BJ (cell line): ENCODE results near the gene HOXB4. TPM values are rescaled to one million over a fixed set of nuclear protein-coding genes. Genes with fewer than 3 reads are reported as not detected.

Experiments used
- CTCF ChIA-PET: fragments of 350-600 bp; formaldehyde crosslinking; extraction: SDS; loops from one replicate; lab custom pipeline; 2021; ENCODE audit warnings: antibody characterized with exemption, inconsistent platforms; lab: Yijun Ruan, JAX
- POLR2A ChIA-PET: fragments of 300-600 bp; sonication (Branson Sonifier 250); formaldehyde crosslinking; extraction: SDS; loops from one replicate; lab custom pipeline; 2021; ENCODE audit warnings: antibody characterized with exemption; lab: Charles Lee
- DNase-seq: peaks from one replicate; pipeline ENCODE4 v3.0.0-alpha.2; 2011; ENCODE audit warnings: low read depth
- H3K27me3 ChIP-seq: 2 replicates; pipeline ENCODE4 v1.6.0; 2011; ENCODE audit warnings: low read length; ENCODE audit not compliant: control insufficient read depth, insufficient read depth
- H3K36me3 ChIP-seq: 2 replicates; pipeline ENCODE4 v1.5.1; 2011; ENCODE audit warnings: low read length; ENCODE audit not compliant: control insufficient read depth, insufficient read depth
- H3K4me3 ChIP-seq: 2 replicates; pipeline ENCODE4 v1.5.1; 2011; ENCODE audit warnings: low read depth, mild to moderate bottlenecking, control low read depth, low read length
- CTCF ChIP-seq: IDR thresholded peaks from 2 replicates; pipeline ENCODE4 v1.5.1; 2011; ENCODE audit warnings: low read depth, mild to moderate bottlenecking, control low read depth, inconsistent platforms, low read length, moderate library complexity; ENCODE audit not compliant: insufficient read depth
- polyA plus RNA-seq: library from polyadenylated mRNA; depleted of rRNA; stranded (reverse); fragments of >200 nt; gene quantifications from 2 replicates; pipeline ENCODE4 v1.2.3, GENCODE V29; 2011

Gene HOXB4
- polyA plus RNA-seq, 1 experiment = not detected

DNA sequence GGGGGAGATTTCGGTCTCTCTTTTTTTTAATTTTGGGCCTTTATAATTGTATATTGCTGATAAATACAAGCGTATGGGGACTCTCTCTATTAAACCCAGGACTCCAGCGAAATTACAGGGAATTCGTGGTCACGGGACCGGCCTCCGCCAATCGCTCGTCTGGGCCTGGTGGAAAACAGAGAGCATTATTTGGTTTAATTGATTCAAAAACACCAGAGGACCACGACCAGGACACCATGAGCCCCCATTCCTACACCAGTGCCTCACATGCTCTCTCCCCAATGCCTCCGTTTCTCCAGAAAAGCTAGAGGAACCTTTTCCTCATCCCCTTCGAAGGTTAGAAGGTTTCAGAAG is 33.2 kb downstream of the HOXB4 start, which contains the start of gene HOXB2:
TSS of gene HOXB2 (minus strand) at position 88 of the 354 bp plus-strand sequence. CDS start 198 bp downstream, outside the sequence.
- ChIA-PET CTCF (no interaction called here), POLR2A (no interaction called here)
- no peak for TF ChIP-seq CTCF
- Histone ChIP-seq H3K27me3 (peaks cover 16% of the 10 kb centered on the region), H3K4me3 (peak within 1 kb of the TSS; percentile 50), H3K36me3 (no peaks in the 10 kb centered on the region)
- DNase-seq = no peak

DNA sequence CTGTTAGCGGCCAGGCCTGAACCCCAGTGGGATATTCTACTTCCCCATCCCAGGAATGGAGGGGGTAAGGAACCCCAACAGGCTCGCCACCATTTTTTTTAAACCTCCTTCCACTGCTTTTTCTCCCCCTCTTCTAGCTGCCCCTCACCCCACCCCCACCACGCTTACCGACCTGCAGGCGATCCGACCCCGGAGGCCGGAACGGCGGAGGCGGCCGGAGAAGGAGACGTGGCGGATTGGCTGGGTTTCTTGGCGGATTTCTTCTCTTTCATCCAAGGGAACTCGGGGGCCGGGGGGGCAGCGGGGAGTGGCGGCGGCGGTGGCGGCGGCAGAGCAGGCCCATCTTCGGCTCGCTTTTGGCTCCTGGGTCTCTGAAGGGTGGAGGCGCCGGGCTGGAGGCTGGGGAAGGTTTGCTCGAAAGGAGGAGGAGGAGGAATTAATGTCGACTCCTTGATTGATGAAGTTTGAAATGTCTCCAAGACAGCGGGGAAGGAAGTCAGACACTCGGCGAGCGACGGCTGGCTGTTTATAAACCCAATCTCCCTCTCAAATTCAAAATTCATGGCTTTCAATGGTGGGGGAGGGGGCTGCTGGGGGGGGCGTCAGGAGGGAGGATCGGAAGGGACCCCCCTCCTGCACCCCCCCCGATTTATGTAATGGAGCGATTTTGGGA is 33.7 kb downstream of the HOXB4 start:
- CTCF ChIA-PET = interaction anchor here (0.8 kb wide), 1 partner anchor 52 kb away, joined by 3 read pairs; no protein-coding TSS in a partner anchor
- DNase-seq = no peak
- Histone ChIP-seq H3K4me3 (peak overlapping the region; percentile 50), H3K27me3 (peaks cover 16% of the 10 kb centered on the region), H3K36me3 (no peaks in the 10 kb centered on the region)
- POLR2A ChIA-PET = no interaction called here
- TF ChIP-seq CTCF = no peak

DNA sequence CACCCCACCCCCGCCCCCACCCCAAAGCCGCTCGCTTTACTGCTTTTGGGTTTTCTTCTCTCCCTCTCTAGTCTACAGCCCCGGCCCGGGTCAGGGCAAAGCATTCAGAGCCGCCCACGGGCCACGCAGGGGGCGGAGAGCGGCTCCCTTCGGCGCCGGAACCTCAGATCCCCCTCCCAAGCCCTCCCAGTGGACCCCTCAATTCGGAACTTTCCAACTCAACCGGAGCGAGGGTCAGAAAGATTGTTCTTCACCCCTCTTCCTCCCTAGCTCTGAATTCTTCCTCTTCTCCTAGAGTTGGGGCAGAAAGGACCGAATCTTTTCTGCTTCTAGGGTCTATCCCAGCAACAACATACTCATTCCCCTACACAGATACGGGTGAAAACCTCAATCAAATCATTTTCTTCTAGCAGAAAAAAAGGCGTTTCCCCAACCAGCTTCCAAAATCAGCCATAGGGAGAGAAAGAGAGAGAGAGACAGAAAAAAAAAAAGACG is 34.2 kb downstream of the HOXB4 start:
- ChIA-PET CTCF (interaction anchor here (0.8 kb wide), 1 partner anchor 52 kb away, joined by 3 read pairs; no protein-coding TSS in a partner anchor), POLR2A (no interaction called here)
- H3K27me3 ChIP-seq = peaks cover 16% of the 10 kb centered on the region
- DNase-seq = no peak
- H3K4me3 ChIP-seq = peak overlapping the region; percentile 50
- no peaks in the 10 kb centered on the region for H3K36me3 ChIP-seq
- TF ChIP-seq CTCF = no peak

GRCh38 chr17:48543107-48543853 is 34.9 kb downstream of the HOXB4 start:
- TF ChIP-seq CTCF = no peak
- no peak for DNase-seq
- no peaks in the 10 kb centered on the region for H3K36me3 ChIP-seq
- peak overlapping the region; percentile 50 for H3K4me3 ChIP-seq
- ChIA-PET CTCF (interaction anchor here (0.8 kb wide), 1 partner anchor 51 kb away, joined by 3 read pairs; no protein-coding TSS in a partner anchor), POLR2A (no interaction called here)
- H3K27me3 ChIP-seq = peaks cover 13% of the 10 kb centered on the region

GRCh38 chr17:48542698-48543106 is 35.4 kb downstream of the HOXB4 start:
- no peak for TF ChIP-seq CTCF
- no peak for DNase-seq
- H3K27me3 ChIP-seq = peaks cover 13% of the 10 kb centered on the region
- no peaks in the 10 kb centered on the region for H3K36me3 ChIP-seq
- ChIA-PET POLR2A (no interaction called here), CTCF (no interaction called here)
- H3K4me3 ChIP-seq = peak overlapping the region; percentile 50
